H1 (cell line): ENCODE data around the gene DERL3. TPM values are rescaled to one million over a fixed set of nuclear protein-coding genes. Genes with fewer than 3 reads are reported as not detected.

Experiments used
- KDM4A ChIP-seq: IDR thresholded peaks from one replicate; pipeline ENCODE4 v1.7.1; 2012; ENCODE audit warnings: low read depth, mild to moderate bottlenecking, moderate library complexity, low read length, inconsistent platforms; ENCODE audit not compliant: severe bottlenecking
- USF2 ChIP-seq: IDR thresholded peaks from 2 replicates; pipeline ENCODE4 v1.6.1; 2011; ENCODE audit warnings: low read length, improper control_type of control experiment
- polyA plus RNA-seq, 7 experiments: library from polyadenylated mRNA; depleted of rRNA in 3 of 7; stranded (reverse) in 5 of 7; unstranded in 2 of 7; fragments of >200 nt in 5 of 7; fragments of 200-250 nt in 2 of 7; gene quantifications; 1 replicate in 5 of 7; 2 replicates in 1 of 7; 4 replicates in 1 of 7; pipeline versions ENCODE4 v1.2.1 to v1.2.3, GENCODE V29; 2011 to 2013; ENCODE audit warnings: missing spikeins in 2 of 7, mixed read lengths in 2 of 7
- total RNA-seq: library from RNA; stranded (reverse); fragmentation: NEBNext Ultra II Directional; extraction: Animal tissue kit (Norgen Biotek cat#: 25700); gene quantifications from 2 replicates; pipeline ENCODE4 v1.2.1, GENCODE V29; 2021

DERL3 gene
- total and polyA plus RNA-seq, 2 of the 8 experiments (the other 6 are each of a cell fraction or from before 2014, with no cell fraction given), result 8.7 to 19.5 TPM

GRCh38 chr22:23841292-23841691 lies 2.5 kb upstream of the DERL3 start (continued):
- TF ChIP-seq USF2 (no peak), KDM4A (no peak)
